Gastroesophageal sphincter (tissue), 3 donors: ENCODE data around the gene ATP11A.

Source experiments
- POLR2A ChIP-seq, 2 donors: fragments of 450-650 bp; IDR thresholded peaks; one replicate each; pipeline ENCODE4 v1.6.1; 2017; ENCODE audit warnings: antibody characterized with exemption in 2 of 2, mild to moderate bottlenecking in 2 of 2, moderate library complexity in 1 of 2
- TF ChIP-seq, protein P1 (sequence below), 4 experiments: fragments of 200-600 bp in 2 of 4; fragments of 450-650 bp in 2 of 4; sonication (generic) in 1 of 4; IDR thresholded peaks; one replicate each; pipeline ENCODE4 v1.5.1; 2017 to 2019; ENCODE audit warnings: antibody characterized with exemption in 4 of 4, mild to moderate bottlenecking in 2 of 4, moderate library complexity in 2 of 4

DNA sequence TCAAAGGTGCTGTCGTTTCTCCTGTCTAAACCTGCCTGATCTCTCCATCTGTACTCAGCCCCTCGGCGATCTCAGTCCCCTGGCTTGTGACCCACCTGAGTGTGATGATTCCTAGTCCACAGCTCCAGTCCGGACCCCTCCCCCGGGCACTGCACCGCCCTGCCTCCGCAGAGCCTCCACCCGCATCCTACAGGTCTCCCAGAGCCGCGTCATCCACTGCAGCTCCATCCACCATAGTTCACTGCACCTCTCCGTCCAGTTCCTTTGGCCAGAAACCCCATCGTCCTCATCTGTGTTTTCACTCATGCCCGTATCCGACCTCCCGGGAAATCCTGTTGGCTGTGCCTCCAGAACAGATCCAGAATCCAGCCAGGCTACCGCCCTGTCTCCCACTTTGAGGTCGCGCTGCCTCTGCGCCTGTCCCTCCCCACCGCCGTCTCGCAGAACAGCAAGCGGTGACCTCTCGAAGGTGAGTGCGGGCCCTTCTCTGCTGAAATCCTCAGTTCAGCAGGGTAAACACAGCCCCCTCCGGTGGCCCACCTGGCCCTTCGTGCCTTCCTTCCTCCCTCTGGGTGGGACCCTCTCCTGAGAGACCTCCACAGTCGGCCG, 227.3 kb downstream of the ATP11A start:
- TF ChIP-seq, protein P1, sequence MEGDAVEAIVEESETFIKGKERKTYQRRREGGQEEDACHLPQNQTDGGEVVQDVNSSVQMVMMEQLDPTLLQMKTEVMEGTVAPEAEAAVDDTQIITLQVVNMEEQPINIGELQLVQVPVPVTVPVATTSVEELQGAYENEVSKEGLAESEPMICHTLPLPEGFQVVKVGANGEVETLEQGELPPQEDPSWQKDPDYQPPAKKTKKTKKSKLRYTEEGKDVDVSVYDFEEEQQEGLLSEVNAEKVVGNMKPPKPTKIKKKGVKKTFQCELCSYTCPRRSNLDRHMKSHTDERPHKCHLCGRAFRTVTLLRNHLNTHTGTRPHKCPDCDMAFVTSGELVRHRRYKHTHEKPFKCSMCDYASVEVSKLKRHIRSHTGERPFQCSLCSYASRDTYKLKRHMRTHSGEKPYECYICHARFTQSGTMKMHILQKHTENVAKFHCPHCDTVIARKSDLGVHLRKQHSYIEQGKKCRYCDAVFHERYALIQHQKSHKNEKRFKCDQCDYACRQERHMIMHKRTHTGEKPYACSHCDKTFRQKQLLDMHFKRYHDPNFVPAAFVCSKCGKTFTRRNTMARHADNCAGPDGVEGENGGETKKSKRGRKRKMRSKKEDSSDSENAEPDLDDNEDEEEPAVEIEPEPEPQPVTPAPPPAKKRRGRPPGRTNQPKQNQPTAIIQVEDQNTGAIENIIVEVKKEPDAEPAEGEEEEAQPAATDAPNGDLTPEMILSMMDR (IDR thresholded peaks at IDR 0.05), result no peak
- no peak for TF ChIP-seq POLR2A (IDR thresholded peaks at IDR 0.05)
